HepG2 (cell line): ENCODE measurements around the gene WWC1. TPM values are rescaled to one million over a fixed set of nuclear protein-coding genes. Genes with fewer than 3 reads are reported as not detected.

Experiments used
- CENPT ChIP-seq: sonication (generic); formaldehyde crosslinking; IDR thresholded peaks from 2 replicates; pipeline ENCODE4 v1.8.0; 2022; ENCODE audit warnings: low read depth, mild to moderate bottlenecking, moderate library complexity, missing genetic modification reagents
- E2F2 ChIP-seq: sonication (generic); formaldehyde crosslinking; IDR thresholded peaks from 2 replicates; pipeline ENCODE4 v1.4.0; 2020; ENCODE audit warnings: missing genetic modification reagents, borderline replicate concordance
- KLF12 ChIP-seq: sonication (generic); formaldehyde crosslinking; IDR thresholded peaks from 2 replicates; pipeline ENCODE4 v1.4.0; 2020; ENCODE audit warnings: missing genetic modification reagents, borderline replicate concordance
- NCOA2 ChIP-seq: sonication (generic); formaldehyde crosslinking; IDR thresholded peaks from 2 replicates; pipeline ENCODE4 v1.8.0; 2022; ENCODE audit warnings: inconsistent platforms
- REPIN1 ChIP-seq: sonication (generic); formaldehyde crosslinking; IDR thresholded peaks from 2 replicates; pipeline ENCODE4 v1.8.0; 2022; ENCODE audit warnings: missing genetic modification reagents, low read depth, mild to moderate bottlenecking, borderline replicate concordance
- RFX1 ChIP-seq: fragments of 450-650 bp; IDR thresholded peaks from 2 replicates; pipeline ENCODE4 v1.6.1; 2017
- SMC3 ChIP-seq: IDR thresholded peaks from 2 replicates; pipeline ENCODE4 v1.6.1; 2011; ENCODE audit warnings: low read length, improper control_type of control experiment
- TARDBP ChIP-seq: sonication (generic); formaldehyde crosslinking; IDR thresholded peaks from 2 replicates; pipeline ENCODE4 v1.8.0; 2022; ENCODE audit warnings: mild to moderate bottlenecking, missing genetic modification reagents
- THRA ChIP-seq: sonication (generic); formaldehyde crosslinking; IDR thresholded peaks from 2 replicates; pipeline ENCODE4 v1.4.0; 2020; ENCODE audit warnings: missing genetic modification reagents, borderline replicate concordance
- TSC22D2 ChIP-seq: sonication (generic); formaldehyde crosslinking; IDR thresholded peaks from 2 replicates; pipeline ENCODE4 v1.5.1; 2020; ENCODE audit warnings: missing genetic modification reagents, mild to moderate bottlenecking, borderline replicate concordance
- ZBTB38 ChIP-seq: sonication (generic); formaldehyde crosslinking; IDR thresholded peaks from 2 replicates; pipeline ENCODE4 v1.5.1; 2020; ENCODE audit warnings: mild to moderate bottlenecking, missing genetic modification reagents
- ZNF263 ChIP-seq: sonication (generic); formaldehyde crosslinking; IDR thresholded peaks from 2 replicates; pipeline ENCODE4 v1.4.0; 2020; ENCODE audit warnings: missing genetic modification reagents
- ZNF282 ChIP-seq: fragments of 450-650 bp; IDR thresholded peaks from 2 replicates; pipeline ENCODE4 v1.6.1; 2018; ENCODE audit not compliant: partially characterized antibody
- ZNF362 ChIP-seq: sonication (generic); formaldehyde crosslinking; IDR thresholded peaks from 2 replicates; pipeline ENCODE4 v1.4.0; 2020; ENCODE audit warnings: missing genetic modification reagents, mild to moderate bottlenecking, borderline replicate concordance
- ZNF430 ChIP-seq: sonication (generic); formaldehyde crosslinking; IDR thresholded peaks from 2 replicates; pipeline ENCODE4 v1.9.0; 2021; ENCODE audit warnings: mild to moderate bottlenecking, missing genetic modification reagents
- ZNF501 ChIP-seq: sonication (generic); formaldehyde crosslinking; IDR thresholded peaks from 2 replicates; pipeline ENCODE4 v1.5.1; 2020; ENCODE audit warnings: mild to moderate bottlenecking, moderate library complexity, missing genetic modification reagents
- ZNF768 ChIP-seq: sonication (generic); formaldehyde crosslinking; IDR thresholded peaks from 2 replicates; pipeline ENCODE4 v1.4.0; 2020; ENCODE audit warnings: missing genetic modification reagents
- polyA plus RNA-seq, 8 experiments: library from polyadenylated mRNA; depleted of rRNA in 3 of 8; stranded (reverse) in 7 of 8; unstranded in 1 of 8; fragments of >200 nt; fragmentation: Illumina TruSeq in 4 of 8; extraction: Trizol in 4 of 8; gene quantifications; 2 replicates each; pipeline versions ENCODE4 v1.2.1 to v1.2.3, GENCODE V29; 2011 to 2016; ENCODE audit warnings: low read depth in 4 of 8, missing spikeins in 1 of 8, mixed read lengths in 1 of 8; ENCODE audit not compliant: insufficient read depth in 1 of 8
- total RNA-seq, 5 experiments: library from RNA; depleted of rRNA; stranded (reverse); fragments of >200 nt; fragmentation: Illumina TruSeq; extraction: Trizol; gene quantifications; 2 replicates each; pipeline ENCODE4 v1.2.3, GENCODE V29; 2016; ENCODE audit warnings: low read depth in 1 of 5
- TF ChIP-seq, protein P1 (sequence below): sonication (generic); formaldehyde crosslinking; IDR thresholded peaks from 2 replicates; pipeline ENCODE4 v1.8.0; 2022; ENCODE audit warnings: missing genetic modification reagents, mild to moderate bottlenecking, borderline replicate concordance
- TF ChIP-seq, protein P2 (sequence below): sonication (generic); formaldehyde crosslinking; IDR thresholded peaks from 2 replicates; pipeline ENCODE4 v1.5.0; 2020; ENCODE audit warnings: mild to moderate bottlenecking, missing genetic modification reagents, borderline replicate concordance

The WWC1 gene
- total and polyA plus RNA-seq, 2 of the 13 experiments (the other 11 are each of a cell fraction or from before 2014, with no cell fraction given): 8.3 to 17.9 TPM

- TF ChIP-seq ZNF362 (CRISPR knock-in tag) (0 out of 2 replicates have a peak, but pooled peaks have one; percentile 26), SMC3 (peak; percentile 71), KLF12 (no peak), ZNF263 (CRISPR knock-in tag) (no peak), ZBTB38 (0 out of 2 replicates have a peak, but pooled peaks have one; percentile 12), ZNF430 (CRISPR knock-in tag) (no peak), REPIN1 (CRISPR knock-in tag) (peak; percentile 65; the same call in 1 of the 2 replicates), ZNF501 (CRISPR knock-in tag) (peak; percentile 63; the same call in 1 of the 2 replicates), CENPT (CRISPR knock-in tag) (no peak), TARDBP (CRISPR knock-in tag) (peak; percentile 73; the same call in 1 of the 2 replicates), THRA (CRISPR knock-in tag) (peak; percentile 52; the same call in 1 of the 2 replicates), NCOA2 (CRISPR knock-in tag) (0 out of 2 replicates have a peak, but pooled peaks have one; percentile 35), ZNF768 (peak; percentile 51; the same call in 1 of the 2 replicates), RFX1 (no peak), TSC22D2 (peak; percentile 88; the same call in 1 of the 2 replicates), ZNF282 (no peak), E2F2 (CRISPR knock-in tag) (no peak)
- TF ChIP-seq, protein P1, sequence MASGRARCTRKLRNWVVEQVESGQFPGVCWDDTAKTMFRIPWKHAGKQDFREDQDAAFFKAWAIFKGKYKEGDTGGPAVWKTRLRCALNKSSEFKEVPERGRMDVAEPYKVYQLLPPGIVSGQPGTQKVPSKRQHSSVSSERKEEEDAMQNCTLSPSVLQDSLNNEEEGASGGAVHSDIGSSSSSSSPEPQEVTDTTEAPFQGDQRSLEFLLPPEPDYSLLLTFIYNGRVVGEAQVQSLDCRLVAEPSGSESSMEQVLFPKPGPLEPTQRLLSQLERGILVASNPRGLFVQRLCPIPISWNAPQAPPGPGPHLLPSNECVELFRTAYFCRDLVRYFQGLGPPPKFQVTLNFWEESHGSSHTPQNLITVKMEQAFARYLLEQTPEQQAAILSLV (CRISPR knock-in tag): 0 out of 2 replicates have a peak, but pooled peaks have one; percentile 58
- TF ChIP-seq, protein P2, sequence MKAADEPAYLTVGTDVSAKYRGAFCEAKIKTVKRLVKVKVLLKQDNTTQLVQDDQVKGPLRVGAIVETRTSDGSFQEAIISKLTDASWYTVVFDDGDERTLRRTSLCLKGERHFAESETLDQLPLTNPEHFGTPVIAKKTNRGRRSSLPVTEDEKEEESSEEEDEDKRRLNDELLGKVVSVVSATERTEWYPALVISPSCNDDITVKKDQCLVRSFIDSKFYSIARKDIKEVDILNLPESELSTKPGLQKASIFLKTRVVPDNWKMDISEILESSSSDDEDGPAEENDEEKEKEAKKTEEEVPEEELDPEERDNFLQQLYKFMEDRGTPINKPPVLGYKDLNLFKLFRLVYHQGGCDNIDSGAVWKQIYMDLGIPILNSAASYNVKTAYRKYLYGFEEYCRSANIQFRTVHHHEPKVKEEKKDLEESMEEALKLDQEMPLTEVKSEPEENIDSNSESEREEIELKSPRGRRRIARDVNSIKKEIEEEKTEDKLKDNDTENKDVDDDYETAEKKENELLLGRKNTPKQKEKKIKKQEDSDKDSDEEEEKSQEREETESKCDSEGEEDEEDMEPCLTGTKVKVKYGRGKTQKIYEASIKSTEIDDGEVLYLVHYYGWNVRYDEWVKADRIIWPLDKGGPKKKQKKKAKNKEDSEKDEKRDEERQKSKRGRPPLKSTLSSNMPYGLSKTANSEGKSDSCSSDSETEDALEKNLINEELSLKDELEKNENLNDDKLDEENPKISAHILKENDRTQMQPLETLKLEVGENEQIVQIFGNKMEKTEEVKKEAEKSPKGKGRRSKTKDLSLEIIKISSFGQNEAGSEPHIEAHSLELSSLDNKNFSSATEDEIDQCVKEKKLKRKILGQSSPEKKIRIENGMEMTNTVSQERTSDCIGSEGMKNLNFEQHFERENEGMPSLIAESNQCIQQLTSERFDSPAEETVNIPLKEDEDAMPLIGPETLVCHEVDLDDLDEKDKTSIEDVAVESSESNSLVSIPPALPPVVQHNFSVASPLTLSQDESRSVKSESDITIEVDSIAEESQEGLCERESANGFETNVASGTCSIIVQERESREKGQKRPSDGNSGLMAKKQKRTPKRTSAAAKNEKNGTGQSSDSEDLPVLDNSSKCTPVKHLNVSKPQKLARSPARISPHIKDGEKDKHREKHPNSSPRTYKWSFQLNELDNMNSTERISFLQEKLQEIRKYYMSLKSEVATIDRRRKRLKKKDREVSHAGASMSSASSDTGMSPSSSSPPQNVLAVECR (CRISPR knock-in tag): no peak; the same call in 1 of the 2 replicates
These were observed 22.2 kb upstream of the WWC1 start (continued) for GRCh38 chr5:168268949-168269936.
